SK-N-SH treated with all-trans-retinoic acid at 6 μM for 48 hours (cell line): Measurements from ENCODE around the gene USP40.

Source experiments
- ATAC-seq: fragments of 200-7000 bp; cut with Tn5 transposase; 3 replicates; pipeline ENCODE4 v1.9.1; 2020; ENCODE audit warnings: mild to moderate bottlenecking, moderate library complexity
- ARNTL ChIP-seq: fragments of 450-650 bp; formaldehyde crosslinking; IDR thresholded peaks from 2 replicates; pipeline ENCODE4 v1.5.0; 2020; ENCODE audit warnings: low read depth, mild to moderate bottlenecking, moderate library complexity, borderline replicate concordance
- CREB5 ChIP-seq: fragments of 250-450 bp; sonication (Bioruptor Pico); IDR thresholded peaks from 2 replicates; pipeline ENCODE4 v1.5.1; 2020; ENCODE audit warnings: low read depth, mild to moderate bottlenecking, moderate library complexity
- CSDC2 ChIP-seq: fragments of 250-450 bp; sonication (Bioruptor Pico); IDR thresholded peaks from 2 replicates; pipeline ENCODE4 v1.5.0; 2020; ENCODE audit warnings: mild to moderate bottlenecking, moderate library complexity
- ESRRG ChIP-seq: fragments of 250-450 bp; sonication (Bioruptor Pico); IDR thresholded peaks from 2 replicates; pipeline ENCODE4 v1.6.1; 2021; ENCODE audit warnings: mild to moderate bottlenecking
- GLIS3 ChIP-seq: fragments of 250-450 bp; sonication (Bioruptor Pico); IDR thresholded peaks from 2 replicates; pipeline ENCODE4 v1.5.0; 2020; ENCODE audit warnings: mild to moderate bottlenecking, moderate library complexity
- ISL1 ChIP-seq: fragments of 250-450 bp; sonication (Bioruptor Pico); IDR thresholded peaks from 2 replicates; pipeline ENCODE4 v2.1.2; 2022; ENCODE audit warnings: mild to moderate bottlenecking, moderate library complexity
- OSR1 ChIP-seq: fragments of 250-450 bp; sonication (Bioruptor Pico); IDR thresholded peaks from 2 replicates; pipeline ENCODE4 v1.8.0; 2022; ENCODE audit warnings: moderate library complexity, mild to moderate bottlenecking, inconsistent platforms
- POU6F1 ChIP-seq: fragments of 250-450 bp; sonication (Bioruptor Pico); IDR thresholded peaks from 2 replicates; pipeline ENCODE4 v1.8.0; 2021; ENCODE audit warnings: low read depth, mild to moderate bottlenecking, moderate library complexity, borderline replicate concordance
- PPARA ChIP-seq: fragments of 250-450 bp; sonication (Bioruptor Pico); IDR thresholded peaks from 2 replicates; pipeline ENCODE4 v1.5.0; 2020; ENCODE audit warnings: mild to moderate bottlenecking, borderline replicate concordance
- RARB ChIP-seq: fragments of 250-450 bp; sonication (Bioruptor Pico); IDR thresholded peaks from 2 replicates; pipeline ENCODE4 v1.8.0; 2021; ENCODE audit warnings: mild to moderate bottlenecking, moderate library complexity
- SNAI2 ChIP-seq: fragments of 250-450 bp; sonication (Bioruptor Pico); IDR thresholded peaks from 2 replicates; pipeline ENCODE4 v1.5.0; 2020; ENCODE audit warnings: mild to moderate bottlenecking, moderate library complexity
- TCF4 ChIP-seq: fragments of 250-450 bp; sonication (Bioruptor Pico); IDR thresholded peaks from 2 replicates; pipeline ENCODE4 v1.8.0; 2021; ENCODE audit warnings: mild to moderate bottlenecking, moderate library complexity, borderline replicate concordance
- TOX ChIP-seq: fragments of 250-450 bp; sonication (Bioruptor Pico); IDR thresholded peaks from 2 replicates; pipeline ENCODE4 v1.8.0; 2021; ENCODE audit warnings: mild to moderate bottlenecking, moderate library complexity, borderline replicate concordance
- ZC3H10 ChIP-seq: fragments of 250-450 bp; sonication (Bioruptor Pico); IDR thresholded peaks from 2 replicates; pipeline ENCODE4 v1.5.1; 2021; ENCODE audit warnings: mild to moderate bottlenecking, moderate library complexity
- ZFP3 ChIP-seq: fragments of 250-450 bp; sonication (Bioruptor Pico); IDR thresholded peaks from 2 replicates; pipeline ENCODE4 v1.5.0; 2020; ENCODE audit warnings: mild to moderate bottlenecking, moderate library complexity
- ZFP30 ChIP-seq: fragments of 450-650 bp; formaldehyde crosslinking; IDR thresholded peaks from 2 replicates; pipeline ENCODE4 v1.5.0; 2022; ENCODE audit warnings: mild to moderate bottlenecking, moderate library complexity
- ZNF565 ChIP-seq: fragments of 450-650 bp; formaldehyde crosslinking; conservative IDR thresholded peaks from 2 replicates; pipeline ENCODE4 v1.5.0; 2020; ENCODE audit warnings: low read depth, mild to moderate bottlenecking, moderate library complexity
- ZNF70 ChIP-seq: fragments of 450-650 bp; formaldehyde crosslinking; IDR thresholded peaks from 2 replicates; pipeline ENCODE4 v1.5.0; 2020; ENCODE audit warnings: mild to moderate bottlenecking, moderate library complexity
- ZNF8 ChIP-seq: fragments of 450-650 bp; formaldehyde crosslinking; IDR thresholded peaks from 2 replicates; pipeline ENCODE4 v1.5.0; 2020; ENCODE audit warnings: mild to moderate bottlenecking, moderate library complexity
- TF ChIP-seq, protein P1 (sequence below): fragments of 250-450 bp; sonication (Bioruptor Pico); IDR thresholded peaks from 2 replicates; pipeline ENCODE4 v1.8.0; 2020; ENCODE audit warnings: mild to moderate bottlenecking, moderate library complexity, borderline replicate concordance
- TF ChIP-seq, protein P2 (sequence below): fragments of 250-450 bp; sonication (Bioruptor Pico); IDR thresholded peaks from 2 replicates; pipeline ENCODE4 v1.5.1; 2021; ENCODE audit warnings: mild to moderate bottlenecking, moderate library complexity
- TF ChIP-seq, protein P3 (sequence below): fragments of 250-450 bp; sonication (Bioruptor Pico); IDR thresholded peaks from 2 replicates; pipeline ENCODE4 v1.5.0; 2020; ENCODE audit warnings: mild to moderate bottlenecking, moderate library complexity

USP40 gene

GRCh38 chr2:233501198-233502076, 65.1 kb downstream of the USP40 start:
- no peak for ATAC-seq
- TF ChIP-seq SNAI2 (no peak), ZFP3 (CRISPR knock-in tag) (no peak), ZNF70 (CRISPR knock-in tag) (no peak), GLIS3 (CRISPR knock-in tag) (no peak), ARNTL (no peak), RARB (CRISPR knock-in tag) (no peak), CSDC2 (CRISPR knock-in tag) (no peak), POU6F1 (CRISPR knock-in tag) (no peak)
- TF ChIP-seq, protein P1, sequence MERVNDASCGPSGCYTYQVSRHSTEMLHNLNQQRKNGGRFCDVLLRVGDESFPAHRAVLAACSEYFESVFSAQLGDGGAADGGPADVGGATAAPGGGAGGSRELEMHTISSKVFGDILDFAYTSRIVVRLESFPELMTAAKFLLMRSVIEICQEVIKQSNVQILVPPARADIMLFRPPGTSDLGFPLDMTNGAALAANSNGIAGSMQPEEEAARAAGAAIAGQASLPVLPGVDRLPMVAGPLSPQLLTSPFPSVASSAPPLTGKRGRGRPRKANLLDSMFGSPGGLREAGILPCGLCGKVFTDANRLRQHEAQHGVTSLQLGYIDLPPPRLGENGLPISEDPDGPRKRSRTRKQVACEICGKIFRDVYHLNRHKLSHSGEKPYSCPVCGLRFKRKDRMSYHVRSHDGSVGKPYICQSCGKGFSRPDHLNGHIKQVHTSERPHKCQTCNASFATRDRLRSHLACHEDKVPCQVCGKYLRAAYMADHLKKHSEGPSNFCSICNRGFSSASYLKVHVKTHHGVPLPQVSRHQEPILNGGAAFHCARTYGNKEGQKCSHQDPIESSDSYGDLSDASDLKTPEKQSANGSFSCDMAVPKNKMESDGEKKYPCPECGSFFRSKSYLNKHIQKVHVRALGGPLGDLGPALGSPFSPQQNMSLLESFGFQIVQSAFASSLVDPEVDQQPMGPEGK (CRISPR knock-in tag): no peak
- TF ChIP-seq, protein P2, sequence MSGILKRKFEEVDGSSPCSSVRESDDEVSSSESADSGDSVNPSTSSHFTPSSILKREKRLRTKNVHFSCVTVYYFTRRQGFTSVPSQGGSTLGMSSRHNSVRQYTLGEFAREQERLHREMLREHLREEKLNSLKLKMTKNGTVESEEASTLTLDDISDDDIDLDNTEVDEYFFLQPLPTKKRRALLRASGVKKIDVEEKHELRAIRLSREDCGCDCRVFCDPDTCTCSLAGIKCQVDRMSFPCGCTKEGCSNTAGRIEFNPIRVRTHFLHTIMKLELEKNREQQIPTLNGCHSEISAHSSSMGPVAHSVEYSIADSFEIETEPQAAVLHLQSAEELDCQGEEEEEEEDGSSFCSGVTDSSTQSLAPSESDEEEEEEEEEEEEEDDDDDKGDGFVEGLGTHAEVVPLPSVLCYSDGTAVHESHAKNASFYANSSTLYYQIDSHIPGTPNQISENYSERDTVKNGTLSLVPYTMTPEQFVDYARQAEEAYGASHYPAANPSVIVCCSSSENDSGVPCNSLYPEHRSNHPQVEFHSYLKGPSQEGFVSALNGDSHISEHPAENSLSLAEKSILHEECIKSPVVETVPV (CRISPR knock-in tag): no peak

DNA sequence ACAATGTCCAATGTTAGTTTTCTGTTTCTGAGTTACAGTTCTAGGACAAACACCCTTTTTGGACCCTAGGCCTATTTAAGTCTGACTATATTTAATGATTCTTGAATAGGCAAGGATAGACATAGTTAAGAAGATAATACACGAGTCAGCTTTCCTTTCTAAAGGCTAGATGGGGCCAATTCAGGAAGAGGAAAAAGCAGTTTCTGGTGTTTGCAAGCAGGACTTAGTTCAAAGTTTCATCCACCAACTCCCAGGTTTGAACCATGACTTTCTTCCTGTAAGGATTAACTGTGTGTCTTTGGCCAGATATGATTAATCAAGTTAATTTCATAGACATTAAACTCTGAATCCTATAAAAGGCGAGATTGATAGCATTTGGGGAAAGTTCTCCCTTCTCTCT, 66.7 kb downstream of the USP40 start:
- no peak for TF ChIP-seq POU6F1 (CRISPR knock-in tag)
- no peak for TF ChIP-seq ZFP3 (CRISPR knock-in tag)
- no peak for TF ChIP-seq ZFP30 (CRISPR knock-in tag)
- no peak for ATAC-seq

GRCh38 chr2:233498126-233498525, 68.5 kb downstream of the USP40 start:
- ATAC-seq: no peak
- TF ChIP-seq ZNF70 (CRISPR knock-in tag) (no peak), ESRRG (CRISPR knock-in tag) (no peak), TOX (no peak), ISL1 (CRISPR knock-in tag) (no peak)
- TF ChIP-seq, protein P1 (CRISPR knock-in tag): no peak

DNA sequence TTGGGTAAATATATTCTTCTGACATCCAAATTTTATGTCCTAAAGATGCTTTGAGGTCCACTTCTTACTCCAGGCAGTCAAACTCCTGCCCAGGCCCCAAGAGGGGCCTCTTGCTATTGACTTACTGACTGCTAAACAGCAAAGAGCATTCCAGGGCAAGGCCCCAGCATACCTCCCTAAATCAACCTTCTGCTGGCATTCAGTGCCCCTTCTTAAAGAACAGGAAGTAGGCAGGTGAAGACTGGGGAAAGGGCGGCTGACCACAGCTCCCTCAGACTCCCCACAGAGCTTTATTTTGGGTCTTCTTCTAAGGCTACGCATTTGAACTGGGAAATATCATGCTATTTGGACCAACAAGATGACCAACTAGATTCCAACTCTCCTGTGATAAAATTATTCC, 68.9 kb downstream of the USP40 start:
- no peak for ATAC-seq
- TF ChIP-seq ISL1 (CRISPR knock-in tag) (no peak), CREB5 (CRISPR knock-in tag) (no peak), PPARA (CRISPR knock-in tag) (no peak), GLIS3 (CRISPR knock-in tag) (no peak), ZFP3 (CRISPR knock-in tag) (no peak), RARB (CRISPR knock-in tag) (no peak), ZC3H10 (CRISPR knock-in tag) (no peak), SNAI2 (no peak), ZNF8 (no peak), TCF4 (CRISPR knock-in tag) (no peak), TOX (no peak), ZNF565 (CRISPR knock-in tag) (no peak), ARNTL (no peak), OSR1 (CRISPR knock-in tag) (no peak), ZNF70 (CRISPR knock-in tag) (no peak)
- TF ChIP-seq, protein P3, sequence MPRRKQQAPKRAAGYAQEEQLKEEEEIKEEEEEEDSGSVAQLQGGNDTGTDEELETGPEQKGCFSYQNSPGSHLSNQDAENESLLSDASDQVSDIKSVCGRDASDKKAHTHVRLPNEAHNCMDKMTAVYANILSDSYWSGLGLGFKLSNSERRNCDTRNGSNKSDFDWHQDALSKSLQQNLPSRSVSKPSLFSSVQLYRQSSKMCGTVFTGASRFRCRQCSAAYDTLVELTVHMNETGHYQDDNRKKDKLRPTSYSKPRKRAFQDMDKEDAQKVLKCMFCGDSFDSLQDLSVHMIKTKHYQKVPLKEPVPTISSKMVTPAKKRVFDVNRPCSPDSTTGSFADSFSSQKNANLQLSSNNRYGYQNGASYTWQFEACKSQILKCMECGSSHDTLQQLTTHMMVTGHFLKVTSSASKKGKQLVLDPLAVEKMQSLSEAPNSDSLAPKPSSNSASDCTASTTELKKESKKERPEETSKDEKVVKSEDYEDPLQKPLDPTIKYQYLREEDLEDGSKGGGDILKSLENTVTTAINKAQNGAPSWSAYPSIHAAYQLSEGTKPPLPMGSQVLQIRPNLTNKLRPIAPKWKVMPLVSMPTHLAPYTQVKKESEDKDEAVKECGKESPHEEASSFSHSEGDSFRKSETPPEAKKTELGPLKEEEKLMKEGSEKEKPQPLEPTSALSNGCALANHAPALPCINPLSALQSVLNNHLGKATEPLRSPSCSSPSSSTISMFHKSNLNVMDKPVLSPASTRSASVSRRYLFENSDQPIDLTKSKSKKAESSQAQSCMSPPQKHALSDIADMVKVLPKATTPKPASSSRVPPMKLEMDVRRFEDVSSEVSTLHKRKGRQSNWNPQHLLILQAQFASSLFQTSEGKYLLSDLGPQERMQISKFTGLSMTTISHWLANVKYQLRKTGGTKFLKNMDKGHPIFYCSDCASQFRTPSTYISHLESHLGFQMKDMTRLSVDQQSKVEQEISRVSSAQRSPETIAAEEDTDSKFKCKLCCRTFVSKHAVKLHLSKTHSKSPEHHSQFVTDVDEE (CRISPR knock-in tag): no peak
